ENCODE measurements around the gene HYDIN. TPM values are rescaled to one million over a fixed set of nuclear protein-coding genes. Genes with fewer than 3 reads are reported as not detected.

HYDIN gene
- total RNA-seq, 1 donor from 2014 or later: 0.82 TPM

DNA sequence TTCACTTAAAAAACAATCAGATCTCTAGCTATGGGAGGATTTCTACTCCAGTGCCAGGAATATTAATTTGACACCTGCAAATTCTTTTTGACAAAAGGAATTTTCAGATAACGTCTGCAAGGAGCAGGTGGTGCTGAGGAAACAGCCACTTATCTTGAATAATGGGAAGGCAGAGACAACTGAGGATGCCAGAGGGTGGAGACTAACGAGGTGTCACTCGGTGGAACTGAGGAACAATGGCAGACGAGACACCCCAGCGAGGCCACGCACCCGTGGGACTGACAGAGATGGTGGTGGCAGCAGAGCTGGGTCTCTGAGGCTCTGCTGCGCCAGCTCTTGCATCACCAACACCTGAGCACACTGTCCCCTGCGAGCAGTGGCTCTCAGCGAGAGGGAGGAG is 471.7 kb downstream of the HYDIN start:
- intact Hi-C loops (cut with micrococcal nuclease): no loop called here
- DNase-seq: peak; percentile 2
- ATAC-seq: no peak

Other genes starting within 250 kb of the HYDIN start
- gene CMTR2, start 58.7 kb upstream of the HYDIN start, total RNA-seq: 8.5 TPM
- 1.6 TPM for gene CALB2, start 128.0 kb upstream of the HYDIN start, total RNA-seq
- not detected for gene TLE7, start 211.3 kb upstream of the HYDIN start, total RNA-seq
- 5.4 TPM for gene ZNF23, start 231.5 kb upstream of the HYDIN start, total RNA-seq